GM12874 (cell line): ENCODE data around the gene NELFCD.

Experiments used
- CTCF ChIP-seq: IDR thresholded peaks from 2 replicates; pipeline ENCODE4 v1.5.1; 2011; ENCODE audit warnings: low read depth, mild to moderate bottlenecking, control low read depth, low read length, moderate library complexity; ENCODE audit not compliant: insufficient read depth

NELFCD gene

GRCh38 chr20:59020938-59021551 is 40.0 kb downstream of the NELFCD start:
- no peak for TF ChIP-seq CTCF

- TF ChIP-seq CTCF = no peak
These were observed 41.7 kb downstream of the NELFCD start for GRCh38 chr20:59022754-59023153.

GRCh38 chr20:59023616-59024015 is 42.6 kb downstream of the NELFCD start:
- TF ChIP-seq CTCF = no peak

- no peak for TF ChIP-seq CTCF
These were observed 43.1 kb downstream of the NELFCD start for GRCh38 chr20:59024111-59024530.

- TF ChIP-seq CTCF = no peak
These were observed 44.0 kb downstream of the NELFCD start for GRCh38 chr20:59025086-59025485.

- no peak for TF ChIP-seq CTCF
These were observed 44.5 kb downstream of the NELFCD start for GRCh38 chr20:59025511-59025910.

- no peak for TF ChIP-seq CTCF
These were observed 46.1 kb downstream of the NELFCD start for GRCh38 chr20:59026904-59027740.
